K562 (cell line): Measurements from ENCODE around the gene CCDC88A. TPM values are rescaled to one million over a fixed set of nuclear protein-coding genes. Genes with fewer than 3 reads are reported as not detected.

Source experiments
- EHMT2 ChIP-seq: fragments of 450-650 bp; IDR thresholded peaks from 2 replicates; pipeline ENCODE4 v1.6.1; 2018; ENCODE audit warnings: antibody characterized with exemption
- HDAC1 ChIP-seq, 2 experiments: fragments of 450-650 bp; IDR thresholded peaks; 2 replicates each; pipeline ENCODE4 v1.6.1; 2016 to 2017; ENCODE audit warnings: inconsistent platforms in 1 of 2, mild to moderate bottlenecking in 1 of 2, moderate library complexity in 1 of 2
- KLF13 ChIP-seq: fragments of 450-650 bp; IDR thresholded peaks from 2 replicates; pipeline ENCODE4 v1.6.1; 2016; ENCODE audit warnings: missing genetic modification characterization, low read depth, mild to moderate bottlenecking, missing compliant biosample characterization, moderate library complexity, borderline replicate concordance
- MTF1 ChIP-seq: fragments of 250-450 bp; sonication (Bioruptor Pico); IDR thresholded peaks from 2 replicates; pipeline ENCODE4 v1.9.0; 2021; ENCODE audit warnings: moderate library complexity, mild to moderate bottlenecking, inconsistent platforms, borderline replicate concordance
- NCOR1 ChIP-seq: fragments of 450-650 bp; IDR thresholded peaks from 2 replicates; pipeline ENCODE4 v1.6.1; 2016; ENCODE audit warnings: mild to moderate bottlenecking, moderate library complexity
- PKNOX1 ChIP-seq: fragments of 450-650 bp; IDR thresholded peaks from 2 replicates; pipeline ENCODE4 v1.6.1; 2016
- POLR2AphosphoS2 ChIP-seq: IDR thresholded peaks from 2 replicates; pipeline ENCODE4 v1.6.1; 2012; ENCODE audit warnings: low read length, improper control_type of control experiment
- PTRF ChIP-seq: fragments of 450-650 bp; IDR thresholded peaks from 2 replicates; pipeline ENCODE4 v1.6.1; 2016; ENCODE audit warnings: mild to moderate bottlenecking, missing genetic modification characterization, missing compliant biosample characterization
- RERE ChIP-seq: sonication (generic); formaldehyde crosslinking; IDR thresholded peaks from 2 replicates; pipeline ENCODE4 v1.8.0; 2023; ENCODE audit warnings: missing genetic modification reagents, mild to moderate bottlenecking, borderline replicate concordance
- SP1 ChIP-seq: sonication (generic); formaldehyde crosslinking; IDR thresholded peaks from 2 replicates; pipeline ENCODE4 v1.8.1; 2022; ENCODE audit warnings: mild to moderate bottlenecking, missing genetic modification reagents
- SRSF7 ChIP-seq: fragments of 200-400 bp; formaldehyde crosslinking; optimal IDR thresholded peaks from 2 replicates; pipeline ENCODE3; 2017; ENCODE audit warnings: mild to moderate bottlenecking, low read depth, low read length
- TEAD4 ChIP-seq, 2 experiments: sonication (generic) in 1 of 2; formaldehyde crosslinking in 1 of 2; IDR thresholded peaks; 2 replicates each; pipeline versions ENCODE4 v1.6.1 to v1.8.0; 2012 to 2022; ENCODE audit warnings: borderline replicate concordance in 1 of 2, inconsistent platforms in 1 of 2, low read length in 1 of 2, mild to moderate bottlenecking in 1 of 2, missing genetic modification reagents in 1 of 2
- TFAM ChIP-seq: fragments of 250-450 bp; sonication (Bioruptor Pico); conservative IDR thresholded peaks from 2 replicates; pipeline ENCODE4 v1.5.0; 2021; ENCODE audit warnings: mild to moderate bottlenecking, moderate library complexity
- ZBED1 ChIP-seq: IDR thresholded peaks from 2 replicates; pipeline ENCODE4 v1.6.1; 2014
- ZNF232 ChIP-seq: sonication (generic); formaldehyde crosslinking; IDR thresholded peaks from 2 replicates; pipeline ENCODE4 v1.8.0; 2022; ENCODE audit warnings: mild to moderate bottlenecking, missing genetic modification reagents
- ZNF57 ChIP-seq: fragments of 450-650 bp; formaldehyde crosslinking; IDR thresholded peaks from 2 replicates; pipeline ENCODE4 v1.4.0; 2020; ENCODE audit warnings: mild to moderate bottlenecking, moderate library complexity
- polyA plus RNA-seq, 8 experiments: library from polyadenylated mRNA; depleted of rRNA in 4 of 8; stranded (reverse) in 5 of 8; unstranded in 3 of 8; fragments of >200 nt; fragmentation: Nextera tagmentation in 2 of 8; fragmentation: Illumina TruSeq in 1 of 8; extraction: Ambion mirVana in 2 of 8; extraction: Trizol in 1 of 8; gene quantifications; 2 replicates each; pipeline versions ENCODE4 v1.2.1 to v1.2.3, GENCODE V29; 2011 to 2014; ENCODE audit warnings: inconsistent platforms in 1 of 8, missing spikeins in 1 of 8
- total RNA-seq, 7 experiments: library from RNA; depleted of rRNA in 6 of 7; stranded (reverse); fragments of >200 nt in 6 of 7; fragmentation: Illumina TruSeq in 2 of 7; extraction: Trizol in 2 of 7; gene quantifications; 2 replicates each; pipeline versions ENCODE4 v1.2.1 to v1.2.3, GENCODE V29; 2011 to 2021; ENCODE audit warnings: low replicate concordance in 1 of 7
- TF ChIP-seq, protein P1 (sequence below): fragments of 250-450 bp; sonication (Bioruptor Pico); IDR thresholded peaks from 2 replicates; pipeline ENCODE4 v1.5.0; 2021; ENCODE audit warnings: mild to moderate bottlenecking, moderate library complexity

Gene CCDC88A
- total and polyA plus RNA-seq, 9 of the 15 experiments (the other 6 are each of a cell fraction or from before 2014, with no cell fraction given): 29.3 to 102 (median 55.6) TPM

- TF ChIP-seq NCOR1 (peak; percentile 69), PTRF (tag) (no peak), SP1 (CRISPR knock-in tag) (peak; percentile 95), ZBED1 (no peak; the same call in 1 of the 2 replicates), ZNF57 (CRISPR knock-in tag) (no peak), EHMT2 (no peak), SRSF7 (no peak), HDAC1 (IDR thresholded peaks at IDR 0.05) (peak; percentile 57 to 89; a peak in 3 of 4 replicates), POLR2AphosphoS2 (0 out of 2 replicates have a peak, but pooled peaks have one; percentile 66), TFAM (CRISPR knock-in tag) (no peak), KLF13 (tag) (peak; percentile 88), ZNF232 (CRISPR knock-in tag) (no peak), PKNOX1 (no peak), MTF1 (no peak), TEAD4 (IDR thresholded peaks at IDR 0.05; ENCODE audit: low read length) (peak; percentile 31; the same call in 1 of the 2 replicates), TEAD4 (CRISPR knock-in tag; IDR thresholded peaks at IDR 0.05; ENCODE audit: borderline replicate concordance) (no peak), RERE (no peak)
- TF ChIP-seq, protein P1, sequence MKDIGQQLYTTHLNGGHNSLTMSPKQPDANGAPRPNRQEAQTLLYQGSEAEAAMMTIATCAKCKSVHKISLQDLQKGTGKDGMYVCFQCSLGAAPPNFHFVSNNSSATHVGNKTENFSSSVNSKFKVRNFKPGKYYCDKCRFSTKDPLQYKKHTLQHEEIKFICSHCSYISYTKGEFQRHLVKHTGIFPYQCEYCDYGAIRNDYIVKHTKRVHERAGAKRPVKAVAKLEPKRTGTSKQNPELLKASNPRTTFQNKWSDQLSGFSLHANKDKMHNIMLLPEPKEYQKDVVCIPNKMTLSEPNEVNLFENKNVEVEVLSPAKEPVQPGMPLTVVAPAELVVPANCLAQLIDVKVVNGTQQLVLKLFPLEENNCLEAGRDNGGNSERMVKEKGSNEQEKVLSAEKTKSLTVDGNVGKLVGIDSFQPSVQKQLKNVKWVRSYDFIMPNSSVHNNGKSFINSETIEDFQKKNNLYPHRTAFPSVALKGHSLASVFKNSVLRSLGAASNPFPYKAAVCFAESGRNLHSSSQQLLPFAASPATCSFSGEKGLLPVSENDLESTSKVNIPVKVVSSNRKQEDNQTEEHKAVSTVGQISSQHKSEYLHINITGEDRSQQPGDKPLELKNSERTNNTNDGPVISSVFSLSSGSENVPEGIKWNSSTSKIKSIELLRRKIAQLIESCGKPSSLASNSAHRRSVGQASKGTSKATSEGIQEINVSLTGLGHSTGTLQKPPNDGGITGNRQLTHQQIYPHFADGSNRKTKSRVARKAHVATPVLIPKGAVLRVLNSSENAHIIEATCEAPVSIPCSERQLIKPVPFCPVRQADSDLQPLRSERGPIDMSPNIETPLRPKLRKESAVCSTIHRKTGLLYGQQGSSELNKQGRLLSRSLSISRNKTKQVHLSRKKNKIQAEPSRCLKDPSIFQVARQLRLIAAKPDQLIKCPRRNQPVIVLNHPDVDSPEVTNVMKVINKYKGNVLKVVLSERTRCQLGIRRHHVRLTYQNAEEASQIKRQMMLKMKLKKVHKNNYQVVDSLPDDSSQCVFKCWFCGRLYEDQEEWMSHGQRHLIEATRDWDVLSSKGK (CRISPR knock-in tag): no peak
- TF ChIP-seq, all 486 proteins: peak for 203
Measured at GRCh38 chr2:55419679-55420438, at the start of gene CCDC88A (continued).
